ENCODE measurements around the gene PODN.

The PODN gene

GRCh38 chr1:53075206-53075605, 13.2 kb downstream of the PODN start:
- no peak for DNase-seq

GRCh38 chr1:53075761-53076163, 13.7 kb downstream of the PODN start:
- DNase-seq = no peak

GRCh38 chr1:53076165-53076564, 14.2 kb downstream of the PODN start:
- no peak for DNase-seq

DNA sequence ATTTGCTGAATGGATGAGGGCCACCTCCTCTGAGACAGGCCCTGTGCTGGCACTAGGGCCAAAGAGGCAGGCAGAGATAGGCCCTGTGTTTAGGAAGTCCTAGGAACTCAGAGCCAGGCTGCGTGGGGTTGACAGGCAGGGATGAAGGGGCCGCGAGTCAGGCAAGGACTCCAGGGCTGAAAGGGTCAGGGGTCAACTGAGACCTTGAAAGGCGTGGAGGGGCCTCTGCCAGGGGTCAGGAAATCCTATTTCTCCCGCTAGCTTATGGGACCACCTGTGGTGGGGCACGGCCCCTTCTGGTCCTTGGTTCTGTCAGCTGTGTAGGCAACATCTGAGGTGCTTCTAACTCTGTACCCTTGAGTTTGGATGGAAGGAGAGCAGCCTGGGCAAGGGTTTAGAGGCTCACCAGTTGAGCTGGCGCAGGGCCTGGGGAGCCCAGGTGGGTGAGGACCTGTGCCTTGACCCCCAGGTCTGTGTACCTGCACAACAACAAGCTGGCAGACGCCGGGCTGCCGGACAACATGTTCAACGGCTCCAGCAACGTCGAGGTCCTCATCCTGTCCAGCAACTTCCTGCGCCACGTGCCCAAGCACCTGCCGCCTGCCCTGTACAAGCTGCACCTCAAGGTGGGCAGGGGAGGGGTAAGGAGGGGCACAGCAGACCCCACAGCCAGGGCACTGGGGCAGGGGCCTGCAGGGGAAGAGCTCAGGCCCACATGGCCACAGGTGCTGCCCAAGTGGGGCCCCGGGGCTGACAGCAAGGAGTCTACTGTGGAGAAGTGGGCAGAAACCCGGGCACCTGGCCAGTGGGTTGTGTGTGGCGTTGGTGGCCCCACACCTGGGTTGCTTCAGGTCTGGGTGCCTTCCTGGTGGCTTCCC, 14.9 kb downstream of the PODN start:
- DNase-seq = no peak

DNA sequence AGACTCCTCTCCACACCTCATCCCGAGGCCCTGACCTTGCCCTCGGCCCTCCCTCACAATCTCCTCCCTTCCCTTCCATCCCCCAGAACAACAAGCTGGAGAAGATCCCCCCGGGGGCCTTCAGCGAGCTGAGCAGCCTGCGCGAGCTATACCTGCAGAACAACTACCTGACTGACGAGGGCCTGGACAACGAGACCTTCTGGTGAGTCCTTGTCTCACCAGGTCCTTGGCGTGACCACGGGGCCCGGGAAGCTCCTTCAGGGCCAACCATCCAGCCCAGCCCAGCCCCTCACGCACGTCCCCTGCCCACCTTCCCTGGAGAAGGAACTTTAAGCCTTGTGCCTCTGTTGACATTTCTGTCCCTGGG, 15.6 kb downstream of the PODN start:
- no peak for DNase-seq

GRCh38 chr1:53078333-53079101, 16.5 kb downstream of the PODN start:
- DNase-seq = no peak

- no peak for DNase-seq
Measured at GRCh38 chr1:53079251-53079650, 17.2 kb downstream of the PODN start.

GRCh38 chr1:53080041-53080440, 18.0 kb downstream of the PODN start:
- DNase-seq = no peak

GRCh38 chr1:53080769-53081168, 18.8 kb downstream of the PODN start:
- DNase-seq = no peak

DNA sequence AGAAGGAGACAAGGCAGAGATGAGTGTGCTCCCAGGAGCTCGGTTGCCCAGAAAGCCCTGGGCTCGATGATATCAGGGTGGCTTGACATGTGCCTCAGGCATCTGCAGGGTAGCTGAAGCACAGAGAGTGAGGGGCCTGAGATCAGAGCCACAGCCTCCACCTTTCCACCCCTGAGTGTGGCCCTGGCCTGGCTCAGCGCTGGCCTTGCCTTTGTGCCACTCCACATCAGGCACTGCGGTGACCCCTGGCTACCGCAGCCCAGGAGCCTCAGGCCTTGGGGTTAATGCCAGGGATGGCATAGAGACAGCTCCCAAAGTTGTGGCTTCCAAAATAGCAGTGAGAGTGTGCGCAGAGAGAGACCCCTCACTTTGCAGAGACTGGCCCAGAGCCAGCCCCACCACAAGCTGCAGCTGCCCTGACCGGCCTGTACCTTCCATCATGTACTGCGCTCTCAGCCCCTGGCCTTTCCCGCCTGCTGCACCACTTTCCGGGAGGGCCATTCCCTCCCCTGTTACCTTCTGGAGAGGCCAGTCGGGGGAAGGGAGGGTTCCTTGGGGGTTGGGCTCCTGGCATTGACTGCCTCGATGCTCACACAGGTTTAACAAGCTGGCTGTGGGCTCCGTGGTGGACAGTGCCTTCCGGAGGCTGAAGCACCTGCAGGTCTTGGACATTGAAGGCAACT, 19.5 kb downstream of the PODN start:
- DNase-seq = no peak

DNA sequence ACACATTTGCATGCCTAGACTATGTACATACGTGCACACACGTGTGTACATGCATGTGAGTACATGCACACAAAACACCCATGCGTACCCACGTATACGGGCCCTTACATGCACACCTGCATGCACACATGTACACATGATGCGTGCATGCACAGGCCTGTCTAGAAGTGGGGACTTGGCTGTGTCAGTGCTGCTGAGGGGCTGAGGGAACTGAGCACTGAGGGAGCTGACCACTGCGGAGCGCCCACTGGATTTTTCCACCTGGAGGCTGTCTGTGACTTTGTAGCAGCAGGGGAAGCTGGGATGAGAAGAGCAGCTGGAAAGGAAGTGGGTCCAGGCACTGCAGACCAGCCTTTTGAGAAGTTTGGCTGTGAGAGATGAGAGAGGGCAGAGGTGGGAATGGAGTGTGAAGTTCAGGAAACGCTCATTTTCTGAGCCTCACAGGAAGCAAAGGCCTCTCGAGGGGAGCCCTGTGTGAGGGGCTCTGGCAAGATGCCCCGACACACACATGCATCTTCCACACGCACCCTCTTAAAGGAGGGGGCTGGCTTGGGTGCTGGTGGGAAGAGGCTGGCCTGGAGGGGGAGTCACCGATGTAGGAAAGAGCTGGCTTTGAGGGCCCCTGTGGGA, 20.9 kb downstream of the PODN start:
- DNase-seq = no peak

- no peak for DNase-seq
Measured at GRCh38 chr1:53083636-53084588, 21.9 kb downstream of the PODN start.

- DNase-seq = no peak
Measured at GRCh38 chr1:53084589-53084971, 22.6 kb downstream of the PODN start.

- no peak for DNase-seq
Measured at GRCh38 chr1:53085405-53085804, 23.4 kb downstream of the PODN start.

GRCh38 chr1:53086491-53087070, 24.6 kb downstream of the PODN start:
- no peak for DNase-seq

DNA sequence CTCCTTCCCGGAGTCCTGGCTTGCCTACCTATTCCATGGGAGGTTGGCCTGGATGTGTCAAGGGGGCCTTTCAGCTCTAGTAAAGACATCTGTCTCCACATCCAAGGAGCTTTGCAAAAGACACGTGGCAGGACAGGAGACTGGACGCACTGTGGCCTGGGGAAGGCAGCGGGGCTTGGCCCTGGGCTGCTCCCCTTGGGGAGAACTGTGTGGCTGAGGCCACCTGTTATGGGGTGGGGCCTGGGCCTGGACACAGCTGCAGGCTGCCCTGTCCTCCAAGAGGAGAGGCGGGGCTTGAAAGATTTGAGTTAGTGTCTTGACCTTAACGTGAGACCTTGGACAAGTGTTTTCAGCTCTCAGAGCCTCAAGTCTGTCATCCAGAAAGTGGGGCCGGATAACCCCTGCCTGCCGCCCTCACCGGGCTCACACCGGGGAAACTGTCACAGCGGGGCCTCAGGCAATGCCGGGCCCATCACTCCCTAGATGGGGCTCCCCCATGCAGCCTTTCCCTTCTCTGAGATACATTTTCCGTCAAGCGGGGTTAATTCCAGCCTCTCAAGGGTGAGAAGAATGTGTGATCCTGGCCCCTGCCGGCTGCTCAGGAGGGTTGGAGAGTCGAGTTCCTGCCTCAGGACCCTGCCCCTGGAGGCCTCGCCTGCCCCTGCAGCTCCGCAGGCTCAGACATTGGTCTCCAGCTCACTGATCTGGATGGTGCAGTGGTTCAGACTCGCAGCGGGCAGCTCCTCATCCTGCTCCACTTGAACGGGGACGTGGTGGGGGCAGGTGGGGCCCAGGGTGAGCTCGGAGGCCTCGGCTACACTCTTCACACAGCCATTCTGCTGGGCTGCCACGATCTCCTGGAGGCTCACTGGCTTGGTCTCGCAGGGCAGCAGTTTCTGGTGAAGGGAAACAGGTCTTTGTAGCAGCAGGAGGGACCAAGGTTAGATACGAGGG, 25.6 kb downstream of the PODN start:
- DNase-seq = no peak

DNA sequence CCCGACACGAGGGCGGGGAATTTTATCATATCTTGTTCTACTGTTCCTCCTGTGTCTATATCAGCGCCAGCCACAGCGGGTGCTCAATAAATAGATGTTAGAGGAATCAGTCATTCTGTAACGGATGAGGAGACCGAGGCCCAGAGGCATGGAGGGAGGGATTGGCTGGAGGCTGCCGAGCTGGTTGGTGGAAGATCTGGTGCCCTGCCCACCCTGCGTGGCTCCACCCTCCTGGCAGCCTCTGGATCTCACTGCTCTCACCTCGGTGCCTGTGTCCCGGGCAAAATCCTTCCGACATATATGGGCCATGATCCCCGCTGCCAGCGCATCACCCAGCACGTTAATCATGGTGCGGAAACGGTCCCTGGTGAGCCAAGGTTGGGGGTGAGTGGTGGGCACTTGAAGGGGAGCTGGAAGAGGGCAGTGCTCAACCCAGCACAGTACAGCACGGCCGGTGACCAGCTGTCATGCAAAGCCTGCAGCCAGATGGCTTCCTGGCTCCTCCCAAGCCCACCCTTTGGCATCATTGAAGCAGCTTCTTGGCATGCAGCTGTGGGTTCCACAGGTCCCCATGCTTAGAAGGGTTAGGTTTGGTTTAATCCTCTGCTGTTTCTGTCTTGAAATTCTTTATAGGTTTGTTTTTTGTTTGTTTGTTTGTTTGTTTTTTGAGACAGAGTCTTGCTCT, 26.7 kb downstream of the PODN start:
- no peak for DNase-seq

DNA sequence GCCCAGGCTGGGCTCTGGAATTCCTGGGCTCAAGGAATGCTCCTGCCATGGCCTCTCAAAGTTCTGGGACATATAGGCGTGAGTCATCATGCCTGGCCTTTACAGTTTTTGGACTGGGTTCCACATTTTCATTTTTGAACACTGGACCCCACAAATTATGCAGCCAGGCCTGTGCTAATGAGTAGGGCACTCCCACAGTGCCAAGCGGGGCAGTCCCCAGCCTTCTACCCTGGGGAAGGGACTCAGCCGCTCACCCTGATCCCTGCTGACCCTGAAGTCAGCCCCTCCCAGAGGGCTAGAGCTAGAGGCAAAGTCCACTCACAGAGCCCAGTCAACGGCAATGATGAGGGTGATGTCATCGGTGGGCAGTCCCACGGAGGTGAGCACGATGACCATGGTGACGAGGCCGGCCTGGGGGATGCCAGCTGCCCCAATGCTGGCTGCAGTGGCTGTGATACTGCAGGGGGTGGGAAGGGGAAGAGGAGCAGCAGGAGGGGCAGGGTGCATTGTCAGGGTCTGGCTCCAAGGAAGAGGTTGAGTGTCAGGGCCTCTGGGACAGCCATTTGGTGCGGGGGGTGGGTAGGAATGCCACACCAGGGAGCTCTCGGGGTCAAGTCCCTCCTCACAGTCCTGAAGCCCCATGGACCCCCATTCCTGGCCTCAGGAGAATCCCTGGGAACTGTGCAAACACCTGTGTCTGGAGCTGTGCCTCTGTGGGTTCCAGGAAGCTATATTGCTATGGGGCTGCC, 27.6 kb downstream of the PODN start:
- DNase-seq = no peak

All from activated CD4-positive, alpha-beta T cell treated with anti-CD3 and anti-CD28 coated beads for 4 hours (primary cell).